Gastrocnemius medialis (tissue), 4 donors: ENCODE data around the gene ZNRF1. TPM values are rescaled to one million over a fixed set of nuclear protein-coding genes. Genes with fewer than 3 reads are reported as not detected.
A peak's percentile ranks its signal among the peaks of the same experiment; 100 is the strongest.

ENCODE experiments used
- ATAC-seq, 2 donors: fragments of 150-250 bp; one replicate each; pipeline ENCODE4 v1.9.1; 2016
- DNase-seq, 2 donors: peaks; one replicate each; pipeline ENCODE4 v3.0.0-alpha.2; 2019
- H3K27ac ChIP-seq, 4 donors: fragments of 200-600 bp; sonication (generic); 1 replicate in 1 of 4; 2 replicates in 3 of 4; pipeline ENCODE4 v1.5.1; 2016 to 2018; ENCODE audit warnings: mild to moderate bottlenecking in 2 of 4, moderate library complexity in 1 of 4
- H3K27me3 ChIP-seq, 3 donors: fragments of 200-600 bp; sonication (generic) in 2 of 3; 1 replicate in 1 of 3; 2 replicates in 2 of 3; pipeline versions ENCODE4 v1.5.1 to v1.6.0; 2016 to 2019; ENCODE audit warnings: mild to moderate bottlenecking in 1 of 3, moderate library complexity in 1 of 3
- H3K36me3 ChIP-seq, 2 donors: fragments of 200-600 bp; sonication (generic) in 1 of 2; one replicate each; pipeline ENCODE4 v1.5.1; 2017 to 2018
- H3K4me1 ChIP-seq, 2 donors: fragments of 200-600 bp; sonication (generic) in 1 of 2; one replicate each; pipeline ENCODE4 v1.5.1; 2016 to 2017; ENCODE audit warnings: mild to moderate bottlenecking in 2 of 2
- H3K4me3 ChIP-seq, 4 donors: fragments of 200-600 bp; sonication (generic) in 3 of 4; 1 replicate in 1 of 4; 2 replicates in 3 of 4; pipeline ENCODE4 v1.5.1; 2016 to 2019; ENCODE audit warnings: mild to moderate bottlenecking in 2 of 4
- H3K9me3 ChIP-seq, 3 donors: fragments of 200-600 bp; sonication (generic) in 2 of 3; 1 replicate in 1 of 3; 2 replicates in 2 of 3; pipeline ENCODE4 v1.5.1; 2016 to 2019
- CTCF ChIP-seq, 5 experiments: fragments of 450-650 bp in 3 of 5; fragments of 200-600 bp in 2 of 5; sonication (generic) in 2 of 5; IDR thresholded peaks in 4 of 5; conservative IDR thresholded peaks in 1 of 5; 1 replicate in 4 of 5; 2 replicates in 1 of 5; pipeline ENCODE4 v1.5.1; 2016 to 2019; ENCODE audit warnings: antibody characterized with exemption in 5 of 5, mild to moderate bottlenecking in 3 of 5, moderate library complexity in 3 of 5
- POLR2A ChIP-seq, 2 donors: fragments of 450-650 bp; IDR thresholded peaks; one replicate each; pipeline ENCODE4 v1.6.1; 2017; ENCODE audit warnings: antibody characterized with exemption in 2 of 2, mild to moderate bottlenecking in 2 of 2, moderate library complexity in 2 of 2
- in situ Hi-C, 4 donors: fragments of 200-750 bp; cut with MboI; loops; one replicate each; pipeline versions ENCODE4 v1.15.0 to v1.8.0; 2017; ENCODE audit warnings: low sequenced_read_pairs in 4 of 4
- intact Hi-C: fragments of 100-400 bp; cut with DNase I; formaldehyde crosslinking; loops from one replicate; pipeline ENCODE4 v1.15.1; 2023; ENCODE audit warnings: low total_unique reads
- total RNA-seq, 4 donors: library from RNA; depleted of rRNA; stranded (reverse); fragments of >200 nt; gene quantifications; one replicate each; pipeline versions ENCODE4 v1.1.0 to v1.2.3, GENCODE V29; 2016

ZNRF1 gene
- total RNA-seq, 4 donors from 2014 or later, result 21.7 to 37.1 (median 30.2) TPM

- intact Hi-C loops, result loop anchor here (10.0 kb wide), 1 partner anchor 152 kb away; no protein-coding TSS in a partner anchor
- TF ChIP-seq CTCF (IDR thresholded peaks at IDR 0.05 in 4 of 5, conservative IDR thresholded peaks at IDR 0.05 in 1 of 5) (no peak), POLR2A (IDR thresholded peaks at IDR 0.05) (no peak)
- H3K4me1 ChIP-seq, result peaks cover 61 to 70% of the 10 kb centered on the region in 2 donors
- no peaks in the 10 kb centered on the region for H3K36me3 ChIP-seq
- ATAC-seq, result no peak
- in situ Hi-C loops, result no loop called here
- H3K27me3 ChIP-seq, result no peaks in the 10 kb centered on the region
- H3K4me3 ChIP-seq, result no peak overlapping the region
- H3K9me3 ChIP-seq, result no peaks in the 10 kb centered on the region
- no peak for DNase-seq
- H3K27ac ChIP-seq, result peak overlapping the region; percentile 97 to 99 (median 97)
These were observed 114.1 kb downstream of the ZNRF1 start for GRCh38 chr16:75112734-75113491.

- ATAC-seq (no peak), DNase-seq (no peak)
- TF ChIP-seq CTCF (IDR thresholded peaks at IDR 0.05 in 4 of 5, conservative IDR thresholded peaks at IDR 0.05 in 1 of 5) (no peak), POLR2A (IDR thresholded peaks at IDR 0.05) (no peak)
- Histone ChIP-seq H3K27ac (peak overlapping the region; percentile 97 to 99 (median 97)), H3K4me1 (peaks cover 53 to 63% of the 10 kb centered on the region in 2 donors), H3K27me3 (no peaks in the 10 kb centered on the region), H3K36me3 (no peaks in the 10 kb centered on the region), H3K9me3 (no peaks in the 10 kb centered on the region), H3K4me3 (no peak overlapping the region)
- in situ Hi-C loops (no loop called here), intact Hi-C loops (loop anchor here (10.0 kb wide), 1 partner anchor 151 kb away; no protein-coding TSS in a partner anchor)
These were observed 114.8 kb downstream of the ZNRF1 start for GRCh38 chr16:75113541-75114121.

GRCh38 chr16:75114179-75114945 lies 115.5 kb downstream of the ZNRF1 start:
- DNase-seq (no peak), ATAC-seq (no peak)
- Histone ChIP-seq H3K9me3 (no peaks in the 10 kb centered on the region), H3K4me3 (no peak overlapping the region), H3K4me1 (peaks cover 46 to 56% of the 10 kb centered on the region in 2 donors), H3K36me3 (no peaks in the 10 kb centered on the region), H3K27ac (peak overlapping the region; percentile 95 to 99 (median 96)), H3K27me3 (no peaks in the 10 kb centered on the region)
- in situ Hi-C loops (no loop called here), intact Hi-C loops (loop anchor here (10.0 kb wide), 1 partner anchor 150 kb away; no protein-coding TSS in a partner anchor)
- no peak for TF ChIP-seq POLR2A (IDR thresholded peaks at IDR 0.05)

GRCh38 chr16:75114946-75115825 lies 116.4 kb downstream of the ZNRF1 start:
- TF ChIP-seq POLR2A (IDR thresholded peaks at IDR 0.05), result no peak
- Histone ChIP-seq H3K36me3 (no peaks in the 10 kb centered on the region), H3K4me1 (peaks cover 39 to 49% of the 10 kb centered on the region in 2 donors), H3K27ac (peak overlapping the region; percentile 95 to 99 (median 96)), H3K4me3 (peak overlapping the region; percentile 69 to 77 (median 75)), H3K27me3 (no peaks in the 10 kb centered on the region), H3K9me3 (no peaks in the 10 kb centered on the region)
- intact Hi-C loops (loop anchor here (10.0 kb wide), 1 partner anchor 150 kb away; no protein-coding TSS in a partner anchor), in situ Hi-C loops (loop anchor here in 2 of 4 donors (5.0 kb wide), 2 partner anchors 113 to 123 kb away; no protein-coding TSS in a partner anchor)
- DNase-seq (no peak), ATAC-seq (no peak)
